Measurements from ENCODE around the gene HELZ.

DNA sequence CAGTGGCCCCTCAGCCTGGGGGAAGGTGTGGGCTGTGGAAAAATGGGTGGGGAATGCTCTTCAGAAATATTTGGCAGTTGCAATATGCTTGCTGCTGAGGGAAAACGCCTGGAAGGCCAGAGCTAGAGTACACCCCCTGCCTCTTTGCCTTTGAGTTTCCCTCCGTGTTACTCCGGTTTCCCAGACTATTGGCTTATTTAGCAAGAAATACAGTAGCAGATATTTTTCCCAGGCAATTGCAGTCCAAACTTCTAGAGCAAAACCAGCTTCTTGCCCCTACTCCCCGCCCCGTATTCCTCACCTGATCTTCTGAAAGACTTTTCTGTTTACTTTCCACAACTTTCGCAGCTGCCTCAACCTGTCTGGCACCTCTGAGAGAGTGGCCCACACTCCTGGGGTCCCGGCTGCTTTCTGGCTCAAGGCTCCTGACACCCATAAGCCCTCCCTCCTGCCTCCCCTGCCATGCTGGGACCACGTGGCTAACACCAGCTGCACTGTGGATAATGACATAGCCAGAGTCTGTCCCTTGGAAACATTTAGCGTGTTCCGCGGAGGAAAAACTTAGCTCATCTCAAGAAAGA lies 45.8 kb upstream of the HELZ start:
- TF ChIP-seq POLR2A (IDR thresholded peaks at IDR 0.05), result no peak
- TF ChIP-seq, protein P1, sequence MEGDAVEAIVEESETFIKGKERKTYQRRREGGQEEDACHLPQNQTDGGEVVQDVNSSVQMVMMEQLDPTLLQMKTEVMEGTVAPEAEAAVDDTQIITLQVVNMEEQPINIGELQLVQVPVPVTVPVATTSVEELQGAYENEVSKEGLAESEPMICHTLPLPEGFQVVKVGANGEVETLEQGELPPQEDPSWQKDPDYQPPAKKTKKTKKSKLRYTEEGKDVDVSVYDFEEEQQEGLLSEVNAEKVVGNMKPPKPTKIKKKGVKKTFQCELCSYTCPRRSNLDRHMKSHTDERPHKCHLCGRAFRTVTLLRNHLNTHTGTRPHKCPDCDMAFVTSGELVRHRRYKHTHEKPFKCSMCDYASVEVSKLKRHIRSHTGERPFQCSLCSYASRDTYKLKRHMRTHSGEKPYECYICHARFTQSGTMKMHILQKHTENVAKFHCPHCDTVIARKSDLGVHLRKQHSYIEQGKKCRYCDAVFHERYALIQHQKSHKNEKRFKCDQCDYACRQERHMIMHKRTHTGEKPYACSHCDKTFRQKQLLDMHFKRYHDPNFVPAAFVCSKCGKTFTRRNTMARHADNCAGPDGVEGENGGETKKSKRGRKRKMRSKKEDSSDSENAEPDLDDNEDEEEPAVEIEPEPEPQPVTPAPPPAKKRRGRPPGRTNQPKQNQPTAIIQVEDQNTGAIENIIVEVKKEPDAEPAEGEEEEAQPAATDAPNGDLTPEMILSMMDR (IDR thresholded peaks at IDR 0.05), result no peak

All from prostate gland (tissue), 2 donors.